GM23338 (cell line): ENCODE results near the gene KCNJ6. TPM values are rescaled to one million over a fixed set of nuclear protein-coding genes. Genes with fewer than 3 reads are reported as not detected.
A peak's percentile ranks its signal among the peaks of the same experiment; 100 is the strongest.

Experiments used
- ATAC-seq: fragments of 200-7000 bp; cut with Tn5 transposase; 3 replicates; pipeline ENCODE4 v1.9.1; 2020
- DNase-seq: peaks from one replicate; pipeline ENCODE4 v3.0.0-alpha.2; 2015; ENCODE audit warnings: low spot score
- H2AFZ ChIP-seq: fragments of 200-600 bp; sonication (generic); 2 replicates; pipeline ENCODE4 v1.8.0; 2016; ENCODE audit warnings: antibody characterized with exemption, mild to moderate bottlenecking, moderate library complexity
- H3F3A ChIP-seq: fragments of 200-600 bp; sonication (generic); replicated peaks from 2 replicates; pipeline ENCODE4 v1.8.0; 2017; ENCODE audit warnings: antibody characterized with exemption, mixed run types, low read depth
- H3K27ac ChIP-seq: fragments of 200-600 bp; sonication (generic); 2 replicates; pipeline ENCODE4 v1.6.1; 2016; ENCODE audit warnings: low read depth
- H3K27me3 ChIP-seq: fragments of 200-600 bp; sonication (generic); 2 replicates; pipeline ENCODE4 v1.8.0; 2016; ENCODE audit warnings: mild to moderate bottlenecking, mixed run types, moderate library complexity; ENCODE audit not compliant: insufficient read depth
- H3K36me3 ChIP-seq: fragments of 200-600 bp; sonication (generic); 2 replicates; pipeline ENCODE4 v1.8.0; 2016; ENCODE audit warnings: mild to moderate bottlenecking; ENCODE audit not compliant: insufficient read depth
- H3K4me1 ChIP-seq: fragments of 200-600 bp; sonication (generic); 2 replicates; pipeline ENCODE4 v1.8.0; 2016; ENCODE audit warnings: mild to moderate bottlenecking, moderate library complexity; ENCODE audit not compliant: insufficient read depth
- H3K4me2 ChIP-seq: fragments of 200-600 bp; sonication (generic); 2 replicates; pipeline ENCODE4 v1.7.1; 2017; ENCODE audit warnings: mixed run types
- H3K4me3 ChIP-seq: fragments of 200-600 bp; sonication (generic); 2 replicates; pipeline ENCODE4 v1.6.1; 2016; ENCODE audit warnings: mixed run types
- H3K79me2 ChIP-seq: fragments of 200-600 bp; sonication (generic); replicated peaks from 2 replicates; pipeline ENCODE4 v1.8.0; 2017; ENCODE audit warnings: mild to moderate bottlenecking; ENCODE audit not compliant: insufficient read depth
- H3K9me2 ChIP-seq: fragments of 200-600 bp; sonication (generic); 2 replicates; pipeline ENCODE4 v1.8.0; 2017; ENCODE audit not compliant: insufficient read depth
- H4K20me1 ChIP-seq: fragments of 200-600 bp; sonication (generic); replicated peaks from 2 replicates; pipeline ENCODE4 v1.8.0; 2017; ENCODE audit warnings: mild to moderate bottlenecking; ENCODE audit not compliant: insufficient read depth
- H3K27ac Mint-ChIP-seq: 2 replicates; pipeline ENCODE4 v1.8.0; 2020; ENCODE audit warnings: inconsistent platforms, mild to moderate bottlenecking, moderate library complexity, mixed read lengths
- H3K27me3 Mint-ChIP-seq: 3 replicates; pipeline ENCODE4 v1.8.0; 2022; ENCODE audit warnings: low read depth, mild to moderate bottlenecking, moderate library complexity, mixed read lengths, inconsistent platforms; ENCODE audit not compliant: insufficient read depth, poor library complexity
- H3K36me3 Mint-ChIP-seq: 3 replicates; pipeline ENCODE4 v1.8.0; 2021; ENCODE audit warnings: low read depth, mild to moderate bottlenecking, inconsistent platforms, moderate library complexity, mixed read lengths
- H3K4me1 Mint-ChIP-seq: 3 replicates; pipeline ENCODE4 v1.8.0; 2020; ENCODE audit warnings: mild to moderate bottlenecking, inconsistent platforms, mixed read lengths
- H3K4me3 Mint-ChIP-seq: 3 replicates; pipeline ENCODE4 v1.8.0; 2021; ENCODE audit warnings: moderate library complexity, mild to moderate bottlenecking, inconsistent platforms, mixed read lengths
- H3K9me3 Mint-ChIP-seq: 3 replicates; pipeline ENCODE4 v1.8.0; 2020; ENCODE audit warnings: moderate library complexity, mild to moderate bottlenecking, inconsistent platforms, mixed read lengths
- CTCF ChIP-seq, 2 experiments: fragments of 200-600 bp in 1 of 2; sonication (generic) in 1 of 2; conservative IDR thresholded peaks; 2 replicates each; pipeline versions ENCODE4 v1.5.1 to v1.6.1; 2016 to 2017; ENCODE audit warnings: antibody characterized with exemption in 2 of 2, low read depth in 2 of 2, mild to moderate bottlenecking in 2 of 2, moderate library complexity in 1 of 2
- EZH2 ChIP-seq: fragments of 200-600 bp; sonication (generic); IDR thresholded peaks from one replicate; pipeline ENCODE4 v1.8.0; 2017; ENCODE audit warnings: antibody characterized with exemption, mild to moderate bottlenecking, low read depth; ENCODE audit not compliant: unreplicated experiment
- EZH2phosphoT487 ChIP-seq: fragments of 200-600 bp; sonication (generic); IDR thresholded peaks from one replicate; pipeline ENCODE4 v1.8.1; 2018; ENCODE audit warnings: antibody characterized with exemption; ENCODE audit not compliant: unreplicated experiment
- JUNB ChIP-seq: IDR thresholded peaks from one replicate; pipeline ENCODE4 v1.6.1; 2016; ENCODE audit warnings: antibody characterized with exemption; ENCODE audit not compliant: unreplicated experiment
- REST ChIP-seq: IDR thresholded peaks from one replicate; pipeline ENCODE4 v1.6.1; 2018; ENCODE audit warnings: antibody characterized with exemption; ENCODE audit not compliant: unreplicated experiment
- ZNF331 ChIP-seq: fragments of 250-450 bp; sonication (Bioruptor Pico); IDR thresholded peaks from 2 replicates; pipeline ENCODE4 v1.5.0; 2020; ENCODE audit warnings: low read depth, mild to moderate bottlenecking, moderate library complexity
- polyA plus RNA-seq: library from polyadenylated mRNA; unstranded; fragments of >200 nt; fragmentation: Nextera tagmentation; extraction: Ambion mirVana; gene quantifications from 2 replicates; pipeline ENCODE4 v1.2.1, GENCODE V29; 2016
- total RNA-seq: library from RNA; depleted of rRNA; stranded (reverse); fragments of >200 nt; shearing (Covaris generic); gene quantifications from 2 replicates; pipeline ENCODE4 v1.2.3, GENCODE V29; 2014

KCNJ6 gene
- total and polyA plus RNA-seq, 2 experiments from 2014 or later, result 0.48 to 0.52 TPM

GRCh38 chr21:37683396-37684114, 232.7 kb downstream of the KCNJ6 start (continued):
- TF ChIP-seq REST, result no peak
- no peak for TF ChIP-seq EZH2
- TF ChIP-seq CTCF (conservative IDR thresholded peaks at IDR 0.05; ENCODE audit: low read depth in 2 of 2), result no peak

GRCh38 chr21:37682966-37683365, 233.3 kb downstream of the KCNJ6 start:
- peak overlapping the region; percentile 51; the same call in 1 of the 2 replicates for H3K4me2 ChIP-seq
- H3K79me2 ChIP-seq, result no peaks in the 10 kb centered on the region
- H3K27ac Mint-ChIP-seq, result no peak overlapping the region
- H3K9me2 ChIP-seq, result no peaks in the 10 kb centered on the region; the same call in 1 of the 2 replicates
- peak overlapping the region; percentile 53 for H2AFZ ChIP-seq
- no peaks in the 10 kb centered on the region for H3F3A ChIP-seq
- H4K20me1 ChIP-seq, result no peaks in the 10 kb centered on the region
- no peak overlapping the region for H3K4me3 Mint-ChIP-seq
- H3K4me1 ChIP-seq, result peaks cover 8% of the 10 kb centered on the region
- no peaks in the 10 kb centered on the region for H3K27me3 ChIP-seq
- H3K27me3 Mint-ChIP-seq, result peaks cover 6% of the 10 kb centered on the region
- no peak overlapping the region for H3K4me3 ChIP-seq
- no peak for ATAC-seq
- no peak for DNase-seq
- TF ChIP-seq ZNF331 (CRISPR knock-in tag) (no peak), JUNB (no peak), EZH2phosphoT487 (no peak)
- H3K4me1 Mint-ChIP-seq, result peaks cover 23% of the 10 kb centered on the region
- H3K36me3 Mint-ChIP-seq, result peaks cover 13% of the 10 kb centered on the region
- peak overlapping the region; percentile 62 for H3K27ac ChIP-seq
- peaks cover 16% of the 10 kb centered on the region for H3K9me3 Mint-ChIP-seq
- no peaks in the 10 kb centered on the region for H3K36me3 ChIP-seq

- no peaks in the 10 kb centered on the region for H3K79me2 ChIP-seq
- Mint-ChIP-seq H3K9me3 (peaks cover 9% of the 10 kb centered on the region), H3K27me3 (peaks cover 18% of the 10 kb centered on the region), H3K4me1 (peaks cover 24% of the 10 kb centered on the region), H3K4me3 (no peak overlapping the region), H3K36me3 (no peaks in the 10 kb centered on the region; the same call in 2 of the 3 replicates), H3K27ac (no peak overlapping the region)
- H3F3A ChIP-seq, result no peaks in the 10 kb centered on the region
- peaks cover 3% of the 10 kb centered on the region; the same call in 1 of the 2 replicates for H3K36me3 ChIP-seq
- H3K4me2 ChIP-seq, result no peak overlapping the region
- H3K4me3 ChIP-seq, result no peak overlapping the region
- no peak for ATAC-seq
- no peak overlapping the region for H2AFZ ChIP-seq
- DNase-seq, result no peak
- no peaks in the 10 kb centered on the region for H3K27me3 ChIP-seq
- peaks cover 5% of the 10 kb centered on the region; the same call in 1 of the 2 replicates for H3K4me1 ChIP-seq
- H3K9me2 ChIP-seq, result no peaks in the 10 kb centered on the region; the same call in 1 of the 2 replicates
- H3K27ac ChIP-seq, result no peak overlapping the region
- H4K20me1 ChIP-seq, result no peaks in the 10 kb centered on the region
- TF ChIP-seq ZNF331 (CRISPR knock-in tag) (no peak), EZH2 (no peak)
These were observed 239.3 kb downstream of the KCNJ6 start for GRCh38 chr21:37677006-37677405.
